Adrenal gland (tissue), 12 donors: ENCODE data around the gene SIK2. TPM values are rescaled to one million over a fixed set of nuclear protein-coding genes. Genes with fewer than 3 reads are reported as not detected.

ENCODE experiments used
- DNase-seq, 7 donors: peaks; one replicate each; pipeline ENCODE4 v3.0.0-alpha.2; 2019 to 2020
- H3K27ac ChIP-seq, 5 donors: fragments of 200-600 bp; sonication (generic) in 4 of 5; 1 replicate in 3 of 5; 2 replicates in 2 of 5; pipeline versions ENCODE4 v1.5.1 to v1.8.0; 2016 to 2020; ENCODE audit warnings: mild to moderate bottlenecking in 1 of 5
- H3K27me3 ChIP-seq: fragments of 200-600 bp; 2 replicates; pipeline ENCODE4 v1.8.0; 2021
- H3K36me3 ChIP-seq, 2 donors: fragments of 200-600 bp; replicated peaks in 1 of 2; 1 replicate in 1 of 2; 2 replicates in 1 of 2; pipeline versions ENCODE4 v1.5.1 to v1.8.0; 2018 to 2022
- H3K4me1 ChIP-seq, 2 donors: fragments of 200-600 bp; replicated peaks in 1 of 2; 1 replicate in 1 of 2; 2 replicates in 1 of 2; pipeline versions ENCODE4 v1.5.1 to v1.8.0; 2018 to 2021
- H3K4me3 ChIP-seq, 4 donors: fragments of 200-600 bp; sonication (generic) in 3 of 4; one replicate each; pipeline ENCODE4 v1.5.1; 2016 to 2018
- H3K9me3 ChIP-seq, 3 donors: fragments of 200-600 bp; sonication (generic) in 1 of 3; replicated peaks in 1 of 3; 1 replicate in 2 of 3; 2 replicates in 1 of 3; pipeline versions ENCODE4 v1.5.1 to v1.8.0; 2016 to 2021
- POLR2A ChIP-seq, 2 donors: fragments of 450-650 bp; IDR thresholded peaks; one replicate each; pipeline ENCODE4 v1.6.1; 2017; ENCODE audit warnings: antibody characterized with exemption in 2 of 2, mild to moderate bottlenecking in 2 of 2, moderate library complexity in 1 of 2
- WGBS, 4 donors: extraction: QIAGEN DNeasy Blood & Tissue Kit in 2 of 4; methylation state at CpG; one replicate each; pipeline versions ENCODE4 v1.1.5 to v1.1.7; 2013 to 2017; 5-methylcytosine and 5-hydroxymethylcytosine counted together
- intact Hi-C, 2 donors: fragments of 100-400 bp; cut with DNase I; formaldehyde crosslinking; loops; one replicate each; pipeline versions ENCODE4 v1.14.1 to v1.15.0; 2022 to 2023
- polyA plus RNA-seq, 3 donors: library from polyadenylated mRNA; stranded (reverse); fragments of 200-250 nt in 2 of 3; fragments of 350-450 nt in 1 of 3; fragmentation: Illumina TruSeq in 1 of 3; extraction: RNeasy Lipid Tissue Mini Kit (QIAGEN cat#74804) in 1 of 3; gene quantifications; one replicate each; pipeline ENCODE4 v1.2.3, GENCODE V29; 2013 to 2014
- total RNA-seq, 9 donors: library from RNA; depleted of rRNA in 4 of 9; stranded (reverse); fragments of >200 nt in 4 of 9; fragments of 120-200 nt in 1 of 9; fragmentation: NEBNext Ultra II Directional in 1 of 9; extraction: Animal tissue kit (Norgen Biotek cat#: 25700) in 1 of 9; gene quantifications; one replicate each; pipeline versions ENCODE4 v1.1.0 to v1.2.4, GENCODE V29; 2013 to 2023
- TF ChIP-seq, protein P1 (sequence below), 6 experiments: fragments of 450-650 bp in 4 of 6; fragments of 200-600 bp in 2 of 6; sonication (generic) in 1 of 6; IDR thresholded peaks; 1 replicate in 5 of 6; 2 replicates in 1 of 6; pipeline versions ENCODE4 v1.5.1 to v1.8.0; 2016 to 2021; ENCODE audit warnings: antibody characterized with exemption in 6 of 6, mild to moderate bottlenecking in 2 of 6, moderate library complexity in 1 of 6
- donor health status: healthy with polysubstance abuse.
- donor health status: Bipolar disorder and iron deficiency.
- donor health status: DM: yes; HTN: yes; CAD: no.
- donor health status: DM: no; HTN: no; CAD: no.
- donor health status: DM: no; HTN: no; CAD: no.
- donor health status: DM: yes; HTN: yes; CAD: no.

Gene SIK2
- total and polyA plus RNA-seq, 12 donors: 7.6 to 33.0 (median 25.3) TPM

DNA sequence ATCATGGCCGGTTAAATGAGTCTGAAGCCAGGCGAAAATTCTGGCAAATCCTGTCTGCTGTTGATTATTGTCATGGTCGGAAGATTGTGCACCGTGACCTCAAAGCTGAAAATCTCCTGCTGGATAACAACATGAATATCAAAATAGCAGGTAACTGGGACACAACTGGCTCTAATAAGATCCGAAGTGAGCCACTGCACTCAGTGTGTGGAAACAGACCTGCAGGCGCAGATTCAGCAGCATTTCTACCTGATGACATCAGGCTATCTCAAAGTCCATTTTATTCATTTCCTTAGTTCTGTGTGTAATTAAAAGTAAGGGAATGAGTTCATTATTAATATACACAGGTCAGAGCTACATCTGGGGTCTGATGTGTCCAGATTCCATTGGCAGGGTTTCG, 85.8 kb downstream of the SIK2 start:
- DNase-seq: peak in 1 of 7 donors; percentile 66
- intact Hi-C loops: no loop called here
- Histone ChIP-seq H3K4me3 (no peak overlapping the region), H3K9me3 (no peaks in the 10 kb centered on the region), H3K27me3 (no peaks in the 10 kb centered on the region), H3K27ac (peak overlapping the region in 1 of 5 donors; percentile 10), H3K36me3 (peaks cover 0 to 17% of the 10 kb centered on the region in 2 donors), H3K4me1 (no peaks in the 10 kb centered on the region)
- TF ChIP-seq, protein P1, sequence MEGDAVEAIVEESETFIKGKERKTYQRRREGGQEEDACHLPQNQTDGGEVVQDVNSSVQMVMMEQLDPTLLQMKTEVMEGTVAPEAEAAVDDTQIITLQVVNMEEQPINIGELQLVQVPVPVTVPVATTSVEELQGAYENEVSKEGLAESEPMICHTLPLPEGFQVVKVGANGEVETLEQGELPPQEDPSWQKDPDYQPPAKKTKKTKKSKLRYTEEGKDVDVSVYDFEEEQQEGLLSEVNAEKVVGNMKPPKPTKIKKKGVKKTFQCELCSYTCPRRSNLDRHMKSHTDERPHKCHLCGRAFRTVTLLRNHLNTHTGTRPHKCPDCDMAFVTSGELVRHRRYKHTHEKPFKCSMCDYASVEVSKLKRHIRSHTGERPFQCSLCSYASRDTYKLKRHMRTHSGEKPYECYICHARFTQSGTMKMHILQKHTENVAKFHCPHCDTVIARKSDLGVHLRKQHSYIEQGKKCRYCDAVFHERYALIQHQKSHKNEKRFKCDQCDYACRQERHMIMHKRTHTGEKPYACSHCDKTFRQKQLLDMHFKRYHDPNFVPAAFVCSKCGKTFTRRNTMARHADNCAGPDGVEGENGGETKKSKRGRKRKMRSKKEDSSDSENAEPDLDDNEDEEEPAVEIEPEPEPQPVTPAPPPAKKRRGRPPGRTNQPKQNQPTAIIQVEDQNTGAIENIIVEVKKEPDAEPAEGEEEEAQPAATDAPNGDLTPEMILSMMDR (IDR thresholded peaks at IDR 0.05): no peak
- no peak for TF ChIP-seq POLR2A (IDR thresholded peaks at IDR 0.05)
- WGBS, 4 donors: 85 to 92% (median 87%) methylated on average over 7 of the region's 7 CpGs

DNA sequence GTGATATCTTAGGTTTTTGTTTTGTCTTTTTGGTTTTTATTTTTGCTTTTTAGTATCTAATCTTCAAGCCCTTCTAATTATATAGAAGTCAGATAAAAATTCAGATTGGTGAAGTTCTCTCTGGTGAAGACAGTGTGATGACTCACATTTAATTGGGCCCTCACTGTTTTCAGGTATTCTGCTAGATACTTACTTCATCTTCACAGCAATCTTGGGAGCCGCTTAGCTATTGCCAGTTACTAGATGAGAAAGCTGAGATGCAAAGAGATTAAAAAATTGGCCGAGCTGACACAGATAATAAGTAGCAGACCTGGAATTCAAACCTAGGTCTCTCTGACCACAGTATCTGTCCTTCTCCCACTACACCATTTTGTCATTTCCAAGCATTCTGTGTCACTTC, 88.9 kb downstream of the SIK2 start:
- no peak for DNase-seq
- no peak for TF ChIP-seq POLR2A (IDR thresholded peaks at IDR 0.05)
- TF ChIP-seq, protein P1 (IDR thresholded peaks at IDR 0.05): no peak
- WGBS, 4 donors: 90 to 95% (median 93%) methylated on average over 2 of the region's 2 CpGs
- no peak overlapping the region for H3K27ac ChIP-seq
- peaks cover 0 to 17% of the 10 kb centered on the region in 2 donors for H3K36me3 ChIP-seq
- H3K4me1 ChIP-seq: peaks cover 9 to 27% of the 10 kb centered on the region in 2 donors
- no peaks in the 10 kb centered on the region for H3K9me3 ChIP-seq
- no peak overlapping the region for H3K4me3 ChIP-seq
- intact Hi-C loops: no loop called here
- H3K27me3 ChIP-seq: no peaks in the 10 kb centered on the region

DNA sequence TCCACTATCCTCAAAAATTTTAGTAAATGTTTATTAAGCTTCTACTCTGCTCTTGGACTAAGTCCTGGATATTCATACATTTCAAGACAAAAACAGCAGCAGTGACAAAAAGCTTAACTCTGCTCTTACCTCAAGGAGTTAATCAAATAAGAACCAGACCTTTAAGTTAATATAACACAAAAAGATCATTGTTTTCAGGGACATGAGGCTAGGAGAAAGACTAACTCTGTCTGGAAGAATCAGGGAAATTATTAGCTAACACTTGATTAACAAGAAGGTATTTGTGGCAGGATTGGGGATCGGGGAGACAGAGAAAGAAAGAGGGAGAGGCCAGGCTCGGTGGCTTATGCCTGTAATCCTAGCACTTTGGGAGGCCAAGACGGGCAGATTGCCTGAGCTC, 89.5 kb downstream of the SIK2 start:
- WGBS, 4 donors: 90 to 97% (median 96%) methylated on average over 3 of the region's 3 CpGs
- no peak overlapping the region for H3K27ac ChIP-seq
- intact Hi-C loops: no loop called here

DNA sequence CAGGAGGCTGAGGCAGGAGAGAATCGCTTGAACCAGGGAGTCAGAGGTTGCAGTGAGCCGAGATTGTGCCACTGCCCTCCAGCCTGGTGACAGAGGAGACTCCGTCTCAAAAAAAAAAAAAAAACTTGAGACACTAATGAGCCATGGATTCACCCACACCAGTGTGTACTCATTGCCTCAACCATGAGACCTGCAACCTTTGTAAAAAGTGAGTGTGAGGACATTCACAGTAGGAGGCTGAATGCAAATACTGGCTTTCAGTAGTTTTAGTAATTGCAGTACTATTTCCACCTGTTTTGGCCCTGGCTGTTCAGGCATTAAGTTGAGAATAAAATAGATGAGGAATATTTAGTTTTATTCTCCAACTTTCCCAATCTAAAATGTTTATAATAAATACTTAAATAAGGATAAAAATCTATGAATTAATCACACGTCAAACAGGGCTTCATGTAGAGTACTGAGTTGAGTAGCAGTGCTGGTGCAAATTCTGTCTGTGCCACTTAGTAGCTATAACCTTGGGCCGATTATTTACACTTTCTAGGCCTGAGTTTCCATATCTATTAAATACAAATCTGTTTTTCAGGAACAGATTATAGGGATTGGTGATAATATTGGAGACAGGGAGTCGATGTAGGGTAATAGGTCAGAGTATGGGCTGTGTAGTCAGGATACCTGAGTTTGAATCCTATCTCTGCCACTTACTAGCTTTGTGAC, 91.1 kb downstream of the SIK2 start:
- Histone ChIP-seq H3K9me3 (no peaks in the 10 kb centered on the region), H3K4me3 (no peak overlapping the region), H3K36me3 (peaks cover 0 to 12% of the 10 kb centered on the region in 2 donors), H3K27me3 (no peaks in the 10 kb centered on the region), H3K27ac (peak overlapping the region in 3 of 5 donors; percentile 2 to 57 (median 17)), H3K4me1 (peaks cover 9 to 32% of the 10 kb centered on the region in 2 donors)
- 78 to 86% (median 83%) methylated on average over 6 of the region's 6 CpGs for WGBS, 4 donors
- no peak for DNase-seq
- intact Hi-C loops: no loop called here
- no peak for TF ChIP-seq POLR2A (IDR thresholded peaks at IDR 0.05)
- TF ChIP-seq, protein P1 (IDR thresholded peaks at IDR 0.05): no peak

More for the DNA sequence above, 89.5 kb downstream of the SIK2 start:
- no peak for DNase-seq
- no peaks in the 10 kb centered on the region for H3K9me3 ChIP-seq
- TF ChIP-seq, protein P1 (IDR thresholded peaks at IDR 0.05): no peak
- TF ChIP-seq POLR2A (IDR thresholded peaks at IDR 0.05): no peak
- H3K36me3 ChIP-seq: peaks cover 0 to 17% of the 10 kb centered on the region in 2 donors
- H3K27me3 ChIP-seq: no peaks in the 10 kb centered on the region
- H3K4me1 ChIP-seq: peaks cover 9 to 32% of the 10 kb centered on the region in 2 donors
- no peak overlapping the region for H3K4me3 ChIP-seq
